Stimulated activated CD8-positive, alpha-beta memory T cell treated with anti-CD3 and anti-CD28 coated beads, Interleukin-4, amount 100 ng/mL, for 48 hours (primary cell): Measurements from ENCODE around the gene FGF12.

Source experiments
- DNase-seq: peaks from one replicate; pipeline ENCODE4 v3.0.0-alpha.2; 2020

FGF12 gene

DNA sequence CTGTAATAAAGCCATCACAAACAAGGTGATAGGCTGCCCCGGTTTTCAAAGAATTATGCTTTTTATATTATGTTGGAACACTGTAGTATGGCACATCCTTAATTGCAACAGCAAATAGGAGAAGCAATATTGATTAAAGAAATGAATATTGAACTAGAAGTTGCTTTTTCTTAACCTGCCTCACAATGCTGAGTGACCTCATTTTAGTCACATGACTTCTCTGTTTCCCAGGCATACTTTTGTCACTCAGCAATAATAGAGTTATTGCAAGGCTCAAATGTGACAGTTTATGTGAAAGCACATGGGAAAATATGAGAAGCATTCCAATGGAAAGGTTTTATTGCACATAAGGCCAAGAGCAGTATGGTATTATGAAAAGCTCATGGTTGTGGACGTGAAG, 400.7 kb downstream of the FGF12 start:
- DNase-seq: no peak

DNA sequence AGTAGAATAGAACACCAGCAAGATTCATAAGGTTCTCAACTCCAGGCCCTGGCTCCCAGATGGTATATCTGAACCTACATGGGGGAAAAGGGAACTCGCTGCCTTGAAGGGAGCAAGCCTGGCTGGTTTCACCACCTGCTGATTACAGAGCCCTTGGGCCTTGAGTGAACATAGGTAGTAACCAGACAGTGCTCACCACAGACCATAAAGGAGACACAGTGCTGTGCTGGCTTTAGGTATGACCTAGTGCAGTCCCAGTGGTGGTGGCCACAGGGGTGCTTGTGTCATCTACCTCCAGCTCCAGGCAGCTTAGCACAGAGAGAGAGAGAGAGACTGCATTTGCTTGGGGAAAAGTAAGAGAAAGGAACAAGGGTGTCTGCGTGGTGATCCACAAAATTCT, 409.8 kb downstream of the FGF12 start:
- no peak for DNase-seq

DNA sequence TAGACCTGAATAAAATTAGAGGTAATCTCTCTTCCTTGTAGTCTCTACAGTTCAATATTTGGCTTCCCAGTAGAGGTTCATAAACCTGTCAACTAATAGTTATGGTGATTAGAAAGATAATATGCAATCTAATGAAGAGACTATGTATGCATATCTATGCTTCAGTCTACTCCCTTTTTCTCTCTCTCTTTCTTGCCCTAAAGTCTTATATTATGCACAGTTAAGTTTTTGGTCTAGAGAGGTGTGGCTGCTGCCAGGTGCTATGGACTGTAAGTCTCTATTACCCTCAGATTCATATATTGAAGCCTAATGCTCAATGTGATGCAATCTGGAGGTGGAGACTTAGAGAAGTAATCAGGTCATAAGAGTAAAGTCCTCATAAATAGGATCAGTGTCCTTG, 413.7 kb downstream of the FGF12 start:
- no peak for DNase-seq

DNA sequence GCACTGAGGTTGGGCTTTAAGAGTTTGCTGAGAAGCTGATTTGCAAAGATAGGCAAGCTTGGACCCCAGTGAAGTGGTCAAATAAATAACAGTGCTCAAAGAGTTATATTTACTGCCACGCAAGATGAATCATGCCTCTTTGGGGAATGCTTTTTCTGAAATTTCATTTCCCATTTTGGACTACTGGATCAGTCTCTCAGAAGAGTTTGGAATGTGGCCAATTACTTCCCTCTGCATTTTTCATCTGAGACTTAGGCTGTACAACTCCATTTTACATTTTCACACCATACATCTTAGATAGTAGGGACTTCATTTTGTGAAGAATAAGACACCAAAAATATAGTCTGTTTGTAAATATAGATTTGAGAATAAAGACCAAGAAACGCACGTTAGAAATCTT, 419.7 kb downstream of the FGF12 start:
- DNase-seq: no peak

DNA sequence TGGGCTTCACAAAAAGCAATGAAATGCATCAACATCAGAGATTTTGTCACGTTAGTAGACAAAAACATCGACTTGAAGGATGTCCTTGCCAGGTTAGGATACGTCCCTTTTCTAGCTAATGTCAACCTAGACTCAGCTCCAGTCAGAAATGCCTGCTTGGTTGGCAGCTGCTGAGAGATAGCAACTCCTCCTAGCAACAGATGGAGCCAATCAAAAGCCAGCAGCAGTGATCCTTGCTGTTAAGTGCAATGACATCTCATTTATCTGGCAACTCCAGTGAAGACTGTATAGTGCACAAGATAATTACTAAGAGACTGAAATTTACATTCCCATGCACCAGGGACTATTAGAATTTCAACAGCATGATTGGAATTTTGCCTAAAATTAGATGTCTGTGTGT, 424.1 kb downstream of the FGF12 start:
- no peak for DNase-seq

DNA sequence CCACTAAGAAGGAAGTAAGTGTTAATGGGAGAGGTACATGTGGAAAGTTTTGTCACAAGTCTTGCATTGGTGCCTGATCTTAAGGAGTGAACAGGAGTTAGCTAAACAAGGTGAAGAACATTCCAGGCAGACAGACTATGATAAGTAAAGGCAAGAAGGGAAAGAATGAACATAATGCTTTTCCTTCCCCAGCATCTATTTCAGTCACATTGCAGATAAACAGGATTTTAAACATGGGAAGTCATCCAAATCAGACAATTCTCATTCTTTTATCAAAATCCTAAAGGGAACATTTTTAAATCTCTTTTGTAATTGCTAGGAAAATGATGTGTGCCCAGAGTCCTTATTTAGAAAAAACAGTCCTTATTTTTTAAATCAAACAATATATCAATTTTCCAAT, 424.6 kb downstream of the FGF12 start:
- no peak for DNase-seq

DNA sequence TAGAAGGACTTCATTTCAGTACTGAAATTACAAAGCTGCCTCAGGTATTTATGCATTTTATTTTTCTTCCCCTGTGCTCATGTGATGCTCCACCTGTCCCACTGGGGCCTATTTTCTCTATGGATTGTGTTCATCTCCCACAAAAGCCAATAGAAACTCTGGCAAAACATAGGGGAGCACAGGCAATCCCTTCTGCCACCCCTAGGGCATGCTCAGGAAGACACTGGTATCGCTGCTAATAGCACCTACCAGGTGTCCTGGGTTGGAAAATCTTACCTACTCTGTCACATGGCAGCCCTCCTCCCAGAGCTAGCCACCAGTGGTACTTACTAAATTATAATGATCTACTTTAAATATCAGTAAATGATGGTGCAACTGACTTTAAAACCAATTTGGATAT, 427.4 kb downstream of the FGF12 start:
- no peak for DNase-seq

DNA sequence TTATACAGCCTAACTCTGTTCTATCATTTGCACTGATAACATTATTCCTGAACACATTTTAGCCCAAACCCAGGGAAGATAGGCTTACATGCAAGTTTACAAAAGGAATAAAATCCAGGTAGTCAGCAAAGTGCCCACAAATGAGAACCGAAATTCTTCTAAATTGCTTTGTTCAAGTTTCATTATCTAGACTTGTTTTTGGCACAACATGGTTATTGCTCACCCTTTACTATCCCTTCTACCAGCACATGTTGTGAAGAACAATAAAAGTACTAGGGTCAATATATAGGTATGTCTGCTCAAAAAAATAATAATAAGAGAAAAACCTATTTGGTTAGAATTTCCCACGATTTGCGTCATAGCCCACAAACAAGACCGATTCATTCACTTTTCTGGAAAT, 430.5 kb downstream of the FGF12 start:
- no peak for DNase-seq

DNA sequence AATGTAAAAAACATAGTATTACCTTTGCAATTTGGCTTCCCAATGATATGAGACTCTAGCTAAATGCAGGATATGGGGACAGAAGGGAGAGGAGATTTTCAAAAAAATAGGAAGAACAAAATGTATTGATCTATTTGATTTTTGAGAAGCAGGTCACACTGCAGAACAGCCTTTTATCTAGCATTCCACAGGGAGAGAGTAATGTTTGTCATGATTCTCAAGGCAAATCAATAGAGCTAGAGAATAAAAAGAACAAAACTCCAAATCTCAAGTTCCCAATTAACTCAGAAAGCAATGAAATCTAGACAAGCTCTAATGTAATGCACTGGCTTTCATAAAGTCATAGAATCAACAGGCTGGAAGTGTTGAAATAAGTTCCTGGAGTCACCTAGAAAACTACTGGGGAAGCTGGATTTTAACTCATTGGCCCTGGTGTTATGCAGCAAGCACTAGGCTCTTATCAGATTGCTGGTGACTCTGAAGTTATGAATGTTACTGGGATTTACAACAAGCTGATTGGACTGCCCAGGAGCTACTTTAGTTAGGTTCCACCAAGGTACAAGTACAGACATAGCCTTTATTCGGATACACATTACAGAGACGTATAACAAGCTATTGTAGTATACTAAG, 442.8 kb downstream of the FGF12 start:
- DNase-seq: no peak

DNA sequence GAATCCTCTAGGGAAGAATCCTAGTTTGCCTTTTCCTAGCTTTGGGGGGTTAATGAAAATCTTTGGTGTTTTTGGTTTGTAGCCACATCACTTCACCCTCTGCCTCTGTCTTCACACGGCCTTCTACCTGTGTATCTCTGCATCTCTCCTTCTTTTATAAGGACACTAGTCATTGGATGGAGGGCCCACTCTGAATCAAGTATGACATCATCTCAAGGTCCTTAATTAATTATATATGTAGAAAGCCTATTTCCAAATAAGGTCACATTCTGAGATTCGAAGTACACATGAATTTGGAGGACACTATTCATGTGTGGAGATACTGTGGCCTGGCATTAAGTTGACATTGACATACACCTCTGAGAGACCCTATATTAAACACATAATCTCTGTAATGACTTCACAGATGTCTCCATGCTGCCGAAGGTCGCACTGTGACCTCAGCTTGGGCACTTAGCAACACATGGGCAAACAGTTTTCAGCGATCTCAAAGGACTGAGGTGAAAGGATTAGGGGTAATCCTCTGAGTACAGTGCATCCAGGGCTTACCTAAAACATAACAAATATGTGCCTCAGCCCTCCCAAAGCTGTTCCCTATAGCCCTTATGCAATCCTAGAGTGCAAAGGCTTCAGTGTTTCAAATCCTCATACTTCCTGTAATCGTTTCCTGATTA, 446.0 kb downstream of the FGF12 start:
- DNase-seq: no peak

DNA sequence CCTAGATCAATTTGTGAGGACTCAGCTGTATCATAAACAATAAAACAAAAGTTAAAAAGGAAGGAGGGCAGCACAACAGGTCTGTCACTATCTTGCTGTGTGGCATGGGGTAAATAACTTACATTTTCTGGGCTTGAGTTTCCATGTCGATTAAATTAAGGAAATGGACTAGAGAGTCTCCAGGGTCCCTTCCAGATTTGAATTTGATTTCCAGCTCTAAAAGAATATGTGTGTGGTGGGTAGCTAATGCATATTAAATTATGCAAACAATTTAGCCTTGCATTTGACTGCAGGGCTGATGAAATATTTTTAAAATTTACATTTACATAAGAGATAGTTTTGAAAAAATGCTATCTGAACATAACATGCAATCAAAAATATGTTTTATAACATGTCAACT, 447.7 kb downstream of the FGF12 start:
- DNase-seq: no peak

DNA sequence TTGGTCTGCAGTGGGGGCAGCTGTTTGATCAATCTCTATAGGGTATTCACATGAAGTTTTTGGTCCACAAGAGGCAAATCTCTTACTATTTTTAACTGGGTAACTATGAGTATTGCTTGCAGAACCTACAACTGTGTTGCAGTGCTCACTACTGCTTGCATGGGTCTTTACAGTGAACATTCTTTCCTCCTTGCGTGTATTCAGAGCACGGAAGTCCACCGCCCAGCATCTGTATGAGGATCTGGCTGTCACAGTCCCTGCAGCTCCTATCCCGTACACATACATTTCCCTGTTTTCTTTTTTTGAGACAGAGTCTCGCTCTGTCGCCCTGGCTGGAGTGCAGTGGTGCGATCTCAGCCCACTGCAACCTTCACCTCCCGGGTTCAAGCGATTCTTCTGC, 449.9 kb downstream of the FGF12 start:
- no peak for DNase-seq

DNA sequence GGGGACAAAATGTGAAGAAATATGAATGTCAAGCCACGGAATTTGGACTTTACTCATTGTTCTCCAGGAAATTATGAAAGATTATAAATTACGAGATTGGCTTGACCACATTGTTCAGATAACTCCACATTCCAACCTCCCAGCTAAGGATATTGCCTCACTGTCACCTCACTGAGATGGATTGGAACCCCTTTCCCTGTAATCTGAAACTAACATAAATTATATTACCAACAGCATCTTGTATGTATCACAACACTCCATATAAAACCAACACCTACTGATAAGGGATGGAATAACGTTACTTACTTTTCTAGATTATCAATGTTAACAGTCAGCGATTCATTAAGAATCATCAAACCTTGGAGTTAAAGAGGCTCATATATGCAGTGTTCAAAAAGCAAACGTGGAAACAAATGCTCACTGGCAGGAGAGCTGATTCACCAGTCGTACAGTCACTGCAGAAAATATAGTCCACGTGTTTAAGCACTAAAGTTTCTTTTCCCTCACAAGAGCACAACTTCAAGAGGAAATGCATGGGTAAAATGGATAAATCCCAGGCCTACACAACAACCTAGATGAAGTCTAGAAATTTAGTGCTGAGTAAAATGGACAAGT, 451.5 kb downstream of the FGF12 start:
- DNase-seq: no peak

DNA sequence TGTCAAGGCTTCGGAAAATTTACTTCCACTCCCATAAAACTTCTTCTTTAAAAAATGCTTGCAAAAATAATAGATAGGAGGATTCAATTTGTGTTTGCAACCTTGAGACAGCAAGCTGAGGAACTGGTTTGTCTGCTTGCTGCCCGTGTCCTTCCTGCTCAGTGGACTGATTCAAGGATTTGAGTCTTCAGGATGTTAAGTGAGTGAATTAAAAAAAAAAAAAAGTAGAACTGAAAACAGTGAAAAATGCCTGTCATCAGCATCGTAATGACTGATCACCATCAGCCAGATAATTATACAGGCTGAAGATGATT, 453.7 kb downstream of the FGF12 start:
- no peak for DNase-seq

DNA sequence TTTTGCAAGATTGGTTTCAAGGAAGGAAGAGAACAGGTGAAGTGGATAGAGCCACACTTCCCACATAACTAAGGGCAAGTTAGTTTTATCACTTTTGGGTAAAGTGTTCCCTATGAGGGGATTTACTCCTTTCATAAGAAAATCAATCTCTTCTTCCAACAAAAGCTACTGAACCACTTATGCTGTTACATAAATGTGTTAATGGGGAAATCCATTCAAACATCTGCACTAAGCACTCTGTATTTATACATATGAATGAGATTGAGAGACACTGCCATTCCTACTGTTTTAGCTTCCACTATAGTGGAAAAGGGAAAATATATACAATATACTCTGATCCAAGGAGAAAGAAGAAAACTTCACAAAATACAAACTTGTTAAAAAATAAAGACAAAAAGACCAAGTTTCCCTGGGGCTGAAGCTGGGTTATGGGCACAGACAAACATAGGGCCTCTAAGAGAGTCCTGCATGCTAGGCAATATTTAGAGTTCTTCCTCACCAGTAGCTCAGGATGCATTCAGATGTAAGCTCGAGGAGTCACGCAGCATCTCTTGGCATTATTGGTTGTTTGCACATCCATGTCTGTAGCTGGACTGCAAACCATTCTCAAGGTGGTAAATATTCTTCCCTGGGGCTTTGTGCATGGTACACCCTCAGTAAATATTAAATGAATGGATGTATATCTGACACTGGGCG, 454.2 kb downstream of the FGF12 start:
- DNase-seq: no peak

DNA sequence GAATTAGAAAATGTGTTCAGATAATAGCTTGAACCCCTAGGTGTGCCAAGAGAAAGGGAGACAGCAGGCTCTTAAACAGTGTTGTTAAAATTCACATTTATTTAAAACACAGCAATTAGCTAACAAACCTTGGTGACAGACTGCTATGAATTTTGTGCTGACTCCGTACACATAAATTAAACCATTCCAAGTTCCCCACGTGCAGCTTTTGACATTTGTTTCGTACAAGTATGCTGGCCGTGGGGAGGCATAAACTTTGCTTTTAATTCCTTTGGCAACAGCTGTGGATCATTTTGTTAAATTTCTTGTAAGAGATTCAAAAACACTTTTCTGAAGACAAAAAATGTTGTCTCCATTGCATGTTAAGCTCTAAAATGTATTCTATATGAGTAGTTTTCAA, 465.3 kb downstream of the FGF12 start:
- DNase-seq: no peak

DNA sequence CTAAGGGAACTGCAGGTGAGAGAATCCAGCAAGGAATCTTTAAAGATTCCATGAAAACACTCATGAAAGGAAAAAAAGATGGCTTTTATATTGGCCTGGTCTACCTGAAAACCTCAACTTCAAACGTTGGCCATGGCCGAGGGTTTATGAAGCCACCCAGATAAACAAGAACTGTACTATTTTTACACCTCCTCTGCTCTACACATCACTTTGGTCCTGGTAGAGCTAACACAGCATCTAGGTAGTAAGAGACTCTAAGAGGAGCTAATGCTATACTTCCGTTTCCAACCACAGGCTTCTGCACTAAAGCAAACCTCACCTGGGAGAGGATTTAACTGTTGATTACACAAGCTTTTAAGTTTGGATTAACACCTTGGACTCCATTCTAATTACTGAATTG, 466.2 kb downstream of the FGF12 start:
- no peak for DNase-seq

DNA sequence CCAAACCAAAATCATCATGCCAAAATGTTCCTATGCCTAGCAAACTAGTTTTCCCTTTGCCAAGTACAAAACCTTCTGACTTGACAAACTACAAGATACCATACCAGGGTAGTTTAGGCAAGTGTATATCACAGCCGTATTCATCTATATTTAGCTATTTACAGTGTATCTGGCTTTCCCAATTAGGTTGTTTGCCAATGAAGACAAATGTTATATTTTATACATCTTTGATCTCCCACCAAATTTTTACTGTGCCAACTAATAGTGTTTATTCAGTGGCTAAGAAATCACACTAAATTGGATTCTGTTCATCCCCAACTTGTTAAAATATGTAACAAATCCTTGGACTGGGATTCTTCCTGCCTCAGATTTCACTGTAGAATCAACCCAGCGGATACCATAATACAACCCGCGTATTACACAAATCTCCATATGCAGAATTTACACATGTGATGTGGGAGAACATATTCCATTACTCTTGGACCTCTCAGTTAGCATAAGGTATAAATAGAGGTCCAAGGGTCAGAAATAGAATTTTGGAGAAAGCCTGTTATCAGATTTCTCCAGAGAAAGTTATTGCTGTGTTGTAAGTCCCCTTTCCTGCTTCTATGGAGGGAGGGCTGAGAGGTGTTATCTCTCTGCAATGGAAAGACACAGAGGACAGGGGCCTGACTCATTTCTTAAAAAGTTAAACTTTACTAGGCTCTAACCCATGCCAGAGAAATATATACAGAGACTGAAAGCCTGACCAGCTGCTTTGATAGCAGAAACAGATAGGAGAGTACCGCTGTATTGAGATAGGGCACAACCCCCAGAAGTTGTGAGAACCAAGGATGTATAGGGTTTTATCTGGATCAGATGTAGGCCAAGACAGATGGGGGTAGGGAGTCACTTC, 467.0 kb downstream of the FGF12 start:
- DNase-seq: no peak

DNA sequence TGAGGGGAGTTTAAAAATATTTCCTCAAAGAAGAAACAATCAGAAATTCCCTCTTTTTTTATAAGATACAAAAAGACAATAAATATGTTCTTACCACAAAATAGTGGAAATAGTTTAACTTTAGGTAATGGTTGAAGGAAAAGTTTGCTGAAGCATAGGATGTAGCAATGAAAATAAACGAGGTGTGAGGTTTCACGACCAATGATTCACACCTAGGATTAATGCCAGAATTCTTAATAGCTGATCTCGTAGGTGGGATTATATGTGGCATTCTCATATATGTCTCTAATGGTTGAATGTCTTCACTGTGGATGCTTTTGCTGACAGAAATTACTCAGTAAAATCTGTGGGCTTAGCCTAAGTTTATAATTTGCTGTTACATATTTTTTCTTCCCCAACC, 467.7 kb downstream of the FGF12 start:
- DNase-seq: no peak

DNA sequence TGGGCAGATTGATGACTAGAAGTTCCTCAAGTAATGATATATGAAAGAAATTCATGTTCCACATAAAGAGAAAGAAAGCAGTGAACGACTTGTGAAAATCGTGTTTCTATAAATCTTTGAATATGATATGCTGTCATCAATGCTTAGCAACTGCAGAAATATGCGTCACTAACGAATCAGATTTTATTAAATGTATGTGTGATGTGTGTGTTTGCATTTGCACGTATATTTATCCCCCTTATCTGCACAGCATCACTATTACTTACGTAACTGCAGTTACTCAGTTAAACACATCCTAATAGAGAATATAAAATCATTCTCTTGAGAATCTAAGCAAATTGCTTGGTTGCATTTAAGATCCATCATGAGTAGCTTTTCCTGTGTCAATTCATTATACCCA, 468.6 kb downstream of the FGF12 start:
- DNase-seq: no peak

DNA sequence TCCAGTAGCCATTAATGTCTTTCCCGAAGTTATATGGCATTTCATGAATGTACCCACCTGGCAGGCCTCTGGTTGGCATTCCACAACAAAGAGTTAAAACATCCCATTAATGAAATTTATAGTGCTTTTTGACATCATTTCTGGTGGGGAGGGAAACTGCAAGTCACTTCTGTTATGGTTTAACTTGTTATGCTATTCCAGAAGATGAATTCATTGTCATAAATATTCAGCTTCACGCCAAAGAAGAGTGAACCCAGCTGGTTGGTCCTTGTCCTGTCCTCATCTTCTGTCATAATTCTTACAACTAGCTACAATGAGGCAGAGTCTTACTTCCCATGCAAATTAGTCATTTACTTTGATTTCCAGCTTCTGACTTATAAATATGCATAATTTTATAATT, 471.5 kb downstream of the FGF12 start:
- no peak for DNase-seq

DNA sequence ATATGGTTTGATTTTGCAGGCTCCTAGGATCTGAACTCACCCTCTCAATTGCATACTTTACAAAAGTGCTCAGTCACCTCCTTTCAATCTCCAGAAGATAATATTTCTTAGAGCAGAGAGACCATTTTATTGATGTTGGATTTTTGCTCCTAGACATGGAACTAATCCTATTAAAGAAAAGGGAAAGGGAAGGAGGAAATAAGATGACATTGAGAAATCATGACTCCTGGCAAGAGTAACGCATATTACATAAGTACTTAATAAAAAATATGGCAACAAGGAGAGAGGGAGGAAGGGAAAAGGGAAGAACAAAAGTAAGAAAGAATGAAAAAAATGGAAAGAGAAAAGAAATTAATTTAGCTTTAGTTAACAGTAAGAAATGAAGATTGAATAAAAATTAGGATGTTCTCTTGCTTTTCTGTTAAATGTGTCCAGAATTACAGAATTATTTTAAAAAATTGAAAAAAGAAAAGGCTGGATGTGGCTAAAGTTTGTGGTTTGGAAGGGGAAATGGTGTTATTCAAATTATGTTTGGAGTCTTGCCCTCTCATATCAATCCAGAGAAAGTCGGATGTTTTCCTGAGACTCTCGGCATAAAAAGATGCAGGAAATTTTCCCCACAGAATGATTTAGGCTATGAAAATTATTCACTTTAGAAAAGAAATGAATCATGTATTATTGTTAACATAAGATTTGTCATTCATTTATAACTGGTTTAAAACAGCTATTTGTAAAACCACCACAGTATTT, 474.0 kb downstream of the FGF12 start:
- DNase-seq: no peak

DNA sequence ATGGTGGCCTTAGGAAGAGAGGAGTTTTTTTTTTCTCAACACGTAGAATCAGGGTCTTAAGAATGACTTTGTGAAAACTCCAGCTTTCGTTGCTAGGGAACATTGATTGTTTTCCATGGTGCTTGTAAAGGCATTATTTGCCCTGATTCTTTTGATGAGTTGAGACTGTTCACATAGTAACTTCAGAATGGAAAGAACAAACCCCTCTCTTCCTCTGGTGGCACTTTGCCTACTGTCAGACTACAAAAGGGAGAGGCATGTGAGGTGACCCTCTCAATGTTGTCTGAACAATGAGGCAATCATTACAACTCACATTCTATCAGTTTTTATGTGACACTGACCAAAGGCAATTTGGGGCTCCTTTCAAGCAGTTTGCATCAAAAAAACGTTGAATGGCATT, 477.8 kb downstream of the FGF12 start:
- no peak for DNase-seq
